HUES48 (cell line): ENCODE measurements around the gene SIRT4.
A peak's percentile ranks its signal among the peaks of the same experiment; 100 is the strongest.

Experiments used
- H3K27ac ChIP-seq: one replicate; pipeline ENCODE4 v1.7.0; 2013; ENCODE audit warnings: low read depth, low read length, inconsistent platforms
- H3K27me3 ChIP-seq: 2 replicates; pipeline ENCODE4 v1.6.1; 2013; ENCODE audit warnings: mild to moderate bottlenecking, low read length; ENCODE audit not compliant: control insufficient read depth, insufficient read depth
- H3K36me3 ChIP-seq: 2 replicates; pipeline ENCODE4 v1.6.1; 2013; ENCODE audit warnings: low read length; ENCODE audit not compliant: control insufficient read depth, insufficient read depth
- H3K4me1 ChIP-seq: 2 replicates; pipeline ENCODE4 v1.6.1; 2013; ENCODE audit warnings: mild to moderate bottlenecking, low read length; ENCODE audit not compliant: control insufficient read depth, insufficient read depth
- H3K4me3 ChIP-seq: 2 replicates; pipeline ENCODE4 v1.5.1; 2013; ENCODE audit warnings: mild to moderate bottlenecking, low read depth, low read length
- H3K9ac ChIP-seq: 2 replicates; pipeline ENCODE4 v1.6.1; 2013; ENCODE audit warnings: mild to moderate bottlenecking, low read depth, low read length, moderate library complexity
- H3K9me3 ChIP-seq: 2 replicates; pipeline ENCODE4 v1.6.1; 2013; ENCODE audit warnings: low read length; ENCODE audit not compliant: control insufficient read depth, insufficient read depth

The SIRT4 gene

DNA sequence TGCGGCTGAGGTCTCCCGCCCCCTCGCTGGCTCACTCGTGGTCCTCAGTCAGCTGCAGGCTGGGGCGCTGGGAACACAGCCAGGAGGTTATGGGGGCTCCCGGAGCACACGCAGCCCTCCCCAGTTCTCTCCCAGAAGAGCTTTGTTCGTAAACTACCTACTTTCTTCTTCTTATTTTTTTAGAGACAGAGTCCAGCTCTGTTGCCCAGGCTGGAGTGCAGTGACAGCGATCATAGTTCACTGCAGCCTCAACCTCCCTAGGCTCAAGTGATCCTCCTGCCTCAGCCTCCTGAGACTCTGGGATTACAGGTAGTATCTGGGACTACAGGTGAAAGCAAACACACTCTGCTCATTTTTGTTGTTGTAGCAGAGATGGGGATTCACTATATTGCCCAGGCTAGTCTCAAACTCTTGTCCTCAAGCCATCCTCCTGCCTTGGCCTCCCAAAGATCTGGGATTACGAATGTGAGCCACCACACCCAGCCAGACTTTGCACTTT is 41.0 kb downstream of the SIRT4 start:
- Histone ChIP-seq H3K27ac (peak overlapping the region; percentile 10), H3K27me3 (no peaks in the 10 kb centered on the region), H3K36me3 (peaks cover 38% of the 10 kb centered on the region), H3K4me1 (0 out of 2 replicates have a peak, but pooled peaks cover 6% of the 10 kb centered on the region), H3K9me3 (no peaks in the 10 kb centered on the region; the same call in 1 of the 2 replicates), H3K4me3 (no peak overlapping the region), H3K9ac (no peak overlapping the region)

GRCh38 chr12:120343692-120344091 is 41.6 kb downstream of the SIRT4 start:
- Histone ChIP-seq H3K9ac (no peak overlapping the region), H3K36me3 (peaks cover 40% of the 10 kb centered on the region), H3K4me1 (0 out of 2 replicates have a peak, but pooled peaks cover 6% of the 10 kb centered on the region), H3K4me3 (no peak overlapping the region), H3K27me3 (no peaks in the 10 kb centered on the region), H3K9me3 (no peaks in the 10 kb centered on the region), H3K27ac (no peak overlapping the region)

DNA sequence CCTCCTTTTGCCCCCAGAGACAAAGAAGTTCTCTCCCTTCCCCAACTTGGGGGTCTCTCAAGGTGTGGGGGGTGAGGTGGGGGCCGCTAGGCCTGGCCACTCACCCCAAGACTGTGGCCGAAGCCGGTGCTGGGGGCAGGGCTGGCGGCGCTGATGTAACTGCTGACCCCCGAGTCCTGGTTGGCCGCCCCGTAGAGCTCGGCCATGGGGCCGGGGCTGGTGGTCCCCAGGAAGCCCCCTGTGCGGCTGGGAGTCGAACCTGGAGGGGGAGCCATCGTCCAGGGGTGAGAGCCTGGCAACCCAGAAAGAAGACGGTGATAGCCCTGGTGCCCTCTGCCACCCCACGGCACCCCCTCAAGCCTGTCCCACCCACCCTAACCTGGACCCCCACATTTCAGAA is 43.9 kb downstream of the SIRT4 start:
- Histone ChIP-seq H3K4me1 (0 out of 2 replicates have a peak, but pooled peaks cover 6% of the 10 kb centered on the region), H3K27ac (no peak overlapping the region), H3K9ac (no peak overlapping the region), H3K27me3 (no peaks in the 10 kb centered on the region), H3K9me3 (no peaks in the 10 kb centered on the region), H3K4me3 (no peak overlapping the region), H3K36me3 (peaks cover 58% of the 10 kb centered on the region)

GRCh38 chr12:120346681-120347080 is 44.6 kb downstream of the SIRT4 start:
- no peaks in the 10 kb centered on the region for H3K9me3 ChIP-seq
- H3K4me1 ChIP-seq: 0 out of 2 replicates have a peak, but pooled peaks cover 6% of the 10 kb centered on the region
- H3K27me3 ChIP-seq: no peaks in the 10 kb centered on the region
- H3K9ac ChIP-seq: no peak overlapping the region
- no peak overlapping the region for H3K4me3 ChIP-seq
- peaks cover 63% of the 10 kb centered on the region for H3K36me3 ChIP-seq
- no peak overlapping the region for H3K27ac ChIP-seq

- no peak overlapping the region for H3K4me3 ChIP-seq
- no peak overlapping the region for H3K27ac ChIP-seq
- H3K27me3 ChIP-seq: no peaks in the 10 kb centered on the region
- no peaks in the 10 kb centered on the region for H3K4me1 ChIP-seq
- H3K9me3 ChIP-seq: no peaks in the 10 kb centered on the region
- H3K36me3 ChIP-seq: peaks cover 73% of the 10 kb centered on the region
- H3K9ac ChIP-seq: no peak overlapping the region
Measured at GRCh38 chr12:120347766-120348165, 45.6 kb downstream of the SIRT4 start.

DNA sequence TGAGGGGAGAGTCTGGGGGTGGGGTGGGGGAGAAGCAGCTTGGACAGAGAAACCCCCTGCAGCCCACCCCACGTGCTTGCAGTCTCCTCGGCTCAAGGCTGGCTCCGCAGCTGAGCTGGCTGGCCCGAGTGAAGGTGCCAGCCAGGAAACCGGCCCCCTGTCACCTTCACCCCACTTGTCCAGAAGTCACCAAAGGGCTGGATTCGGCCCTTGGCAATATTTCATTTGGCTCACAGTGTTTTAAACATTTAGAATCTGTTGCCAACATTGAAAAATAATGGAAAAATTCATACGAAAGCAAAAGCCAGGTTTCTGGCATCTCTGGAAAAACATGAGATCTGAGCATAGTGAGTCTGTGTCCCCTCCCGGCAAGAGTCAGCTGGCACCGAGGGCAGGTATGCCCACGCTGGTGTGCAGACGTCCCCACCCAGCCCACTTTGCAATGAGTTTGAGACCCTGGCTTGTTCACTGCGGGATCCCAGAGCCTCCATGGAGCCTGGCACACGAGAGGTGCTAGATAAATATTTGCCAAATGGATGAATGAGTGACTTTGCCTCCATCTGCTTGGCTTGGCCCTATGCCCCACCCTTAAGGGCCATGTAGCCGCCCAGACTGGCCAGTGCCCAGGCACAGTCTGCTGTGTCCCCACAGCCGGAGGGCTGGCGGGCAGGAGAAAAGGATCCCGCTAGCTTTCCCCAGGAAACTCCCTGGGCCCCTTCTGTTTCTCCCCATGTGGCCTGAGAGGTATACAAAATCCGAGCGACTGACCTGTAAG is 48.6 kb downstream of the SIRT4 start:
- peaks cover 75% of the 10 kb centered on the region for H3K36me3 ChIP-seq
- H3K4me1 ChIP-seq: no peaks in the 10 kb centered on the region
- H3K27ac ChIP-seq: no peak overlapping the region
- no peak overlapping the region for H3K4me3 ChIP-seq
- H3K9ac ChIP-seq: no peak overlapping the region
- H3K9me3 ChIP-seq: no peaks in the 10 kb centered on the region
- H3K27me3 ChIP-seq: no peaks in the 10 kb centered on the region

DNA sequence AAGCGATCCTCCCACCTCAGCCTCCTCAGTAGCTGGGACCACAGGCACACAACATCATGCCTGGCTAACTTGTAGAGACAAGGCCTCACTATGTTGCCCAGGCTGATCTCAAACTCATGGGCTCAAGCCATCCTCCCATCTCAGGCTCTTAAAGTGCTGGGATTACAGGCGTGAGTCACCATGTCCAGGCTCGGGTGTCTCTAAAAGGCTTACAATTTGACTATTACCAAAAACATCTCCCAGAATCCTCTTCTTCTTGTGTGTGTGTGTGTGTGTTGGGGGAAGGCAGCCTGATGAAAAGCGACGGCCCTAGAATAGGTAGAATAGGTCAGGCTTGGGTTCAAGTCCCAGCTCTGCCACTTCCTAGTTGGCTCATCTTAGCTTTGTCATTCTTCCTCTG is 50.0 kb downstream of the SIRT4 start:
- no peak overlapping the region for H3K27ac ChIP-seq
- no peak overlapping the region for H3K4me3 ChIP-seq
- H3K9me3 ChIP-seq: no peaks in the 10 kb centered on the region
- peaks cover 83% of the 10 kb centered on the region for H3K36me3 ChIP-seq
- no peak overlapping the region for H3K9ac ChIP-seq
- H3K4me1 ChIP-seq: 0 out of 2 replicates have a peak, but pooled peaks cover 5% of the 10 kb centered on the region
- H3K27me3 ChIP-seq: no peaks in the 10 kb centered on the region

DNA sequence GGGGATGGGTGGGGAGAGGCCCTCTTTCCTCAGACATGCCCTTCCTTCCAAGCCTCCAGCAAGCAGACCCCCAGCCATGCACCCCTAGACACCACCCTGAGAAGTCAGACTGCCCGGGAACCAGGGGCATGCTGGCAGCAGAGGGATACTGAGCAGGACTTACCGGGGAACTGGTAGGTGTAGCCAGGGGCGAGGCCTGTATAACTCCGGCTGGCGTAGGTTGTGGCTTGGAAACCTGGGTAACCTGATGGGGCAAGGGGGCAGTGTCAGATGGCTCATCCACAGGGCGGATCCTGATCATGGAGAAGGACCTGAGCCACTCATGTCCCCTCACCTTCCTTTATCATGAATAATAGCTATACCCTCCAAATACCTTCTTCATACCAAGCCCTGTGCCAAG is 51.0 kb downstream of the SIRT4 start:
- Histone ChIP-seq H3K4me1 (0 out of 2 replicates have a peak, but pooled peaks cover 6% of the 10 kb centered on the region), H3K4me3 (no peak overlapping the region), H3K9me3 (no peaks in the 10 kb centered on the region), H3K36me3 (peaks cover 83% of the 10 kb centered on the region), H3K9ac (no peak overlapping the region), H3K27ac (no peak overlapping the region), H3K27me3 (no peaks in the 10 kb centered on the region)

DNA sequence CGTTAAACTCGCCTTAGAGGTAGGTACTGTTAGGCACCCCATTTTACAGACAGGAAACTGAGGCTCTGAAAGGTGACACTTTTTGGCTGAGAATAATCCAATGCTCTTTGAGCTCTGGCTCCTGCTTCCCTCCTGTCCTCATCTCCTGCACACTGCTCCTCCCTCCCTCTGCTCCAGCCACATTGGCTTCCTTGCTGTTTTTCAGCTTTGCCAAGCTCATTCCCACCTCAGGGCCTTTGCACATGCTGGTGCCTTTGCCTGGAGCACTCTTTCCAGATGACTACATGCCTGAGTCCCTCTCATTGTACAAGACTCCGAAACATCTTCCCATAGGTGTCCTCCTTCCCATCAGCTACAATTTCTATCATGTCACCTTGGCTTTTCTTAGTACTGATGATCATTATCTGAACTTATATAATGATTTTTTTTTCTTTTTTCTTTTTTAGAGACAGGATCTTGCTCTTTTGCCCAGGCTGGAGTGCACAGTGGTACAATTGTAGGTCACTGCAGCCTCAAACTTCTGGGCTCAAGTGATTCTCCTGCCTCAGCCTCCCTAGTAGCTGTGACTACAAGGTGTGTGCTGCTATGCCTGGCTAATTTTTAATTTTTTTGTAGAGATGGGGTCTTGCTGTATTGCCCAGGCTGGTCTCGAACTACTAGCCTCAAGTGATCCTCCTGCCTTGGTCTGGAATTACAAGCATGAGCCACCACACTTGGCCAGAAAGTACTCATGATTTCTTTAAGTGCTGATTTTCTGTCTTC is 51.6 kb downstream of the SIRT4 start:
- Histone ChIP-seq H3K27ac (no peak overlapping the region), H3K9me3 (no peaks in the 10 kb centered on the region), H3K27me3 (no peaks in the 10 kb centered on the region), H3K4me1 (peaks cover 10% of the 10 kb centered on the region), H3K9ac (no peak overlapping the region), H3K36me3 (peaks cover 83% of the 10 kb centered on the region), H3K4me3 (no peak overlapping the region)

GRCh38 chr12:120356567-120357030 is 54.5 kb downstream of the SIRT4 start:
- Histone ChIP-seq H3K4me3 (no peak overlapping the region), H3K9ac (no peak overlapping the region), H3K4me1 (peaks cover 22% of the 10 kb centered on the region), H3K27me3 (no peaks in the 10 kb centered on the region), H3K36me3 (peaks cover 70% of the 10 kb centered on the region), H3K27ac (peak overlapping the region; percentile 88), H3K9me3 (no peaks in the 10 kb centered on the region)

DNA sequence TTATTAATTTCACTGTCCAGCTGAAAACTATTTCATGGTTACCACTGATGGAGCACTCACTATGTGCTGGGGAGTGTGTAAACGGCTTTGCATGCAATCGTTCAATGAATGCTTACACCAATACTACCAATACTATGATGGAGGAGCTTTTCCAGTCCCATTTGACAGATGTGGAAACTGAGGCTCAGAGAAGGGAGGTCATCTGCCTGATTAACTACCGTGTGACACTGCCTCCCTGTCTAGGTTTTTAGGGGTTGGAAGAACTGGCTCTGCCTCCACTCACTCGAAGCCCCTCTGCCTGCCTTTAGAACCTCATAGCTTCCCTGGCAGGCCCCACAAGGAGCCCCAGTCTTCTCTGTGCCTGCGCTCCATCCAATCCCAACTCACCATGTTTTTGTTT is 55.0 kb downstream of the SIRT4 start:
- peak overlapping the region; percentile 88 for H3K27ac ChIP-seq
- no peak overlapping the region for H3K4me3 ChIP-seq
- H3K4me1 ChIP-seq: peaks cover 25% of the 10 kb centered on the region
- no peaks in the 10 kb centered on the region for H3K9me3 ChIP-seq
- peaks cover 67% of the 10 kb centered on the region for H3K36me3 ChIP-seq
- H3K9ac ChIP-seq: no peak overlapping the region
- no peaks in the 10 kb centered on the region for H3K27me3 ChIP-seq
